SK-N-SH treated with all-trans-retinoic acid at 6 μM for 48 hours (cell line): ENCODE results near the gene GRN.
A peak's percentile ranks its signal among the peaks of the same experiment; 100 is the strongest.

Experiments
- ATAC-seq: fragments of 200-7000 bp; cut with Tn5 transposase; 3 replicates; pipeline ENCODE4 v1.9.1; 2020; ENCODE audit warnings: mild to moderate bottlenecking, moderate library complexity
- ARNTL ChIP-seq: fragments of 450-650 bp; formaldehyde crosslinking; IDR thresholded peaks from 2 replicates; pipeline ENCODE4 v1.5.0; 2020; ENCODE audit warnings: low read depth, mild to moderate bottlenecking, moderate library complexity, borderline replicate concordance
- ESRRG ChIP-seq: fragments of 250-450 bp; sonication (Bioruptor Pico); IDR thresholded peaks from 2 replicates; pipeline ENCODE4 v1.6.1; 2021; ENCODE audit warnings: mild to moderate bottlenecking
- GLIS3 ChIP-seq: fragments of 250-450 bp; sonication (Bioruptor Pico); IDR thresholded peaks from 2 replicates; pipeline ENCODE4 v1.5.0; 2020; ENCODE audit warnings: mild to moderate bottlenecking, moderate library complexity
- ISL1 ChIP-seq: fragments of 250-450 bp; sonication (Bioruptor Pico); IDR thresholded peaks from 2 replicates; pipeline ENCODE4 v2.1.2; 2022; ENCODE audit warnings: mild to moderate bottlenecking, moderate library complexity
- OSR1 ChIP-seq: fragments of 250-450 bp; sonication (Bioruptor Pico); IDR thresholded peaks from 2 replicates; pipeline ENCODE4 v1.8.0; 2022; ENCODE audit warnings: moderate library complexity, mild to moderate bottlenecking, inconsistent platforms
- PPARA ChIP-seq: fragments of 250-450 bp; sonication (Bioruptor Pico); IDR thresholded peaks from 2 replicates; pipeline ENCODE4 v1.5.0; 2020; ENCODE audit warnings: mild to moderate bottlenecking, borderline replicate concordance
- RARB ChIP-seq: fragments of 250-450 bp; sonication (Bioruptor Pico); IDR thresholded peaks from 2 replicates; pipeline ENCODE4 v1.8.0; 2021; ENCODE audit warnings: mild to moderate bottlenecking, moderate library complexity
- TOX ChIP-seq: fragments of 250-450 bp; sonication (Bioruptor Pico); IDR thresholded peaks from 2 replicates; pipeline ENCODE4 v1.8.0; 2021; ENCODE audit warnings: mild to moderate bottlenecking, moderate library complexity, borderline replicate concordance
- ZC3H10 ChIP-seq: fragments of 250-450 bp; sonication (Bioruptor Pico); IDR thresholded peaks from 2 replicates; pipeline ENCODE4 v1.5.1; 2021; ENCODE audit warnings: mild to moderate bottlenecking, moderate library complexity
- ZFP3 ChIP-seq: fragments of 250-450 bp; sonication (Bioruptor Pico); IDR thresholded peaks from 2 replicates; pipeline ENCODE4 v1.5.0; 2020; ENCODE audit warnings: mild to moderate bottlenecking, moderate library complexity
- ZNF565 ChIP-seq: fragments of 450-650 bp; formaldehyde crosslinking; conservative IDR thresholded peaks from 2 replicates; pipeline ENCODE4 v1.5.0; 2020; ENCODE audit warnings: low read depth, mild to moderate bottlenecking, moderate library complexity
- ZNF70 ChIP-seq: fragments of 450-650 bp; formaldehyde crosslinking; IDR thresholded peaks from 2 replicates; pipeline ENCODE4 v1.5.0; 2020; ENCODE audit warnings: mild to moderate bottlenecking, moderate library complexity
- TF ChIP-seq, protein P1 (sequence below): fragments of 250-450 bp; sonication (Bioruptor Pico); IDR thresholded peaks from 2 replicates; pipeline ENCODE4 v1.8.0; 2020; ENCODE audit warnings: mild to moderate bottlenecking, moderate library complexity, borderline replicate concordance
- TF ChIP-seq, protein P2 (sequence below): fragments of 250-450 bp; sonication (Bioruptor Pico); IDR thresholded peaks from 2 replicates; pipeline ENCODE4 v1.5.1; 2020; ENCODE audit warnings: low read depth, mild to moderate bottlenecking, moderate library complexity

The GRN gene

DNA sequence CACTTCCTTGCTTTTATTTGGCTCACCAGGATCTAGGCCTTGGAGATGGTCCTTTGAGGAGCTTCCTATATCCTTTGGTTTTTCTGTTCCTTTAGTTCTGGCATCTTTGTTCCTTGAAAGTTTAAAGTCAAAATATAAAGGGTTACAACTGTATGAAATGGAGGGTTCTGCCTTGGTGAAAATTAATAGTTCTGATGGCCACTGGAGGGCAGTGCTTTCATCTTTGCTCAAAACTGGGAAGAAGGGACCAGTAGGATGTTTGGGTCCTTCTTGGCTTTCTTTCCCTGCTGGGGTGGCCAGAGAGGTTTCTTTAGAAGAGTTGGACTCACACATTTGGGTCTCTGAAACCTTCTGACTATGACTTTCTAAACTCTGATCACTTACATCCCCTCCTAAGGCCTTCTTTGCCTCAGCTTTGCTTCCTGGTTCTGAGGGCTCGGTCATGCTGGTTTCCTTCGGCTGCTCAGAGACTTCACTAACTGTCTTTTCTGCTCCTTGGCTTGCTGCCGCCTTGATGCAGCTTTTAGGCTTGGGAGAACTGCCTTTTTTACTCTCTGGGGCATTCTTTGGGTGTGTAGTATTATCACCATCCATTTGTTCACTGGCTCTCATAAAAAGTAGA, 55.2 kb downstream of the GRN start:
- TF ChIP-seq, protein P1, sequence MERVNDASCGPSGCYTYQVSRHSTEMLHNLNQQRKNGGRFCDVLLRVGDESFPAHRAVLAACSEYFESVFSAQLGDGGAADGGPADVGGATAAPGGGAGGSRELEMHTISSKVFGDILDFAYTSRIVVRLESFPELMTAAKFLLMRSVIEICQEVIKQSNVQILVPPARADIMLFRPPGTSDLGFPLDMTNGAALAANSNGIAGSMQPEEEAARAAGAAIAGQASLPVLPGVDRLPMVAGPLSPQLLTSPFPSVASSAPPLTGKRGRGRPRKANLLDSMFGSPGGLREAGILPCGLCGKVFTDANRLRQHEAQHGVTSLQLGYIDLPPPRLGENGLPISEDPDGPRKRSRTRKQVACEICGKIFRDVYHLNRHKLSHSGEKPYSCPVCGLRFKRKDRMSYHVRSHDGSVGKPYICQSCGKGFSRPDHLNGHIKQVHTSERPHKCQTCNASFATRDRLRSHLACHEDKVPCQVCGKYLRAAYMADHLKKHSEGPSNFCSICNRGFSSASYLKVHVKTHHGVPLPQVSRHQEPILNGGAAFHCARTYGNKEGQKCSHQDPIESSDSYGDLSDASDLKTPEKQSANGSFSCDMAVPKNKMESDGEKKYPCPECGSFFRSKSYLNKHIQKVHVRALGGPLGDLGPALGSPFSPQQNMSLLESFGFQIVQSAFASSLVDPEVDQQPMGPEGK: no peak
- TF ChIP-seq, protein P2, sequence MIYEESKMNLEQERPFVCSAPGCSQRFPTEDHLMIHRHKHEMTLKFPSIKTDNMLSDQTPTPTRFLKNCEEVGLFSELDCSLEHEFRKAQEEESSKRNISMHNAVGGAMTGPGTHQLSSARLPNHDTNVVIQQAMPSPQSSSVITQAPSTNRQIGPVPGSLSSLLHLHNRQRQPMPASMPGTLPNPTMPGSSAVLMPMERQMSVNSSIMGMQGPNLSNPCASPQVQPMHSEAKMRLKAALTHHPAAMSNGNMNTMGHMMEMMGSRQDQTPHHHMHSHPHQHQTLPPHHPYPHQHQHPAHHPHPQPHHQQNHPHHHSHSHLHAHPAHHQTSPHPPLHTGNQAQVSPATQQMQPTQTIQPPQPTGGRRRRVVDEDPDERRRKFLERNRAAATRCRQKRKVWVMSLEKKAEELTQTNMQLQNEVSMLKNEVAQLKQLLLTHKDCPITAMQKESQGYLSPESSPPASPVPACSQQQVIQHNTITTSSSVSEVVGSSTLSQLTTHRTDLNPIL (CRISPR knock-in tag): no peak
- TF ChIP-seq RARB (CRISPR knock-in tag): no peak
- no peak for TF ChIP-seq ZFP3 (CRISPR knock-in tag)
- TF ChIP-seq ZC3H10 (CRISPR knock-in tag): no peak
- TF ChIP-seq ESRRG (CRISPR knock-in tag): no peak
- TF ChIP-seq ARNTL (CRISPR knock-in tag): no peak
- no peak for TF ChIP-seq OSR1
- no peak for TF ChIP-seq ZNF565
- no peak for TF ChIP-seq ZNF70 (CRISPR knock-in tag)
- no peak for TF ChIP-seq GLIS3 (CRISPR knock-in tag)
- TF ChIP-seq ISL1 (CRISPR knock-in tag): no peak
- TF ChIP-seq TOX (CRISPR knock-in tag): no peak
- no peak for TF ChIP-seq PPARA
- ATAC-seq: peak; percentile 82
